NCI-H82 treated with DMSO at 0.1 percent for 48 hours (cell line): Measurements from ENCODE around the gene CRHR2.
"Not testable (repeated sequence)": the region's sequence is repeated elsewhere in the genome, so short reads cannot be mapped to it uniquely, and the experiment has no call there.

Experiments
- DNase-seq: peaks from one replicate; lab custom pipeline; 2025; ENCODE audit not compliant: unreplicated experiment; lab: John Stamatoyannopoulos, UW

CRHR2 gene

GRCh38 chr7:30656006-30656957 is 26.0 kb downstream of the CRHR2 start:
- peak; percentile 79 for DNase-seq

- no peak for DNase-seq
Measured at GRCh38 chr7:30655096-30655970, 26.9 kb downstream of the CRHR2 start.

DNA sequence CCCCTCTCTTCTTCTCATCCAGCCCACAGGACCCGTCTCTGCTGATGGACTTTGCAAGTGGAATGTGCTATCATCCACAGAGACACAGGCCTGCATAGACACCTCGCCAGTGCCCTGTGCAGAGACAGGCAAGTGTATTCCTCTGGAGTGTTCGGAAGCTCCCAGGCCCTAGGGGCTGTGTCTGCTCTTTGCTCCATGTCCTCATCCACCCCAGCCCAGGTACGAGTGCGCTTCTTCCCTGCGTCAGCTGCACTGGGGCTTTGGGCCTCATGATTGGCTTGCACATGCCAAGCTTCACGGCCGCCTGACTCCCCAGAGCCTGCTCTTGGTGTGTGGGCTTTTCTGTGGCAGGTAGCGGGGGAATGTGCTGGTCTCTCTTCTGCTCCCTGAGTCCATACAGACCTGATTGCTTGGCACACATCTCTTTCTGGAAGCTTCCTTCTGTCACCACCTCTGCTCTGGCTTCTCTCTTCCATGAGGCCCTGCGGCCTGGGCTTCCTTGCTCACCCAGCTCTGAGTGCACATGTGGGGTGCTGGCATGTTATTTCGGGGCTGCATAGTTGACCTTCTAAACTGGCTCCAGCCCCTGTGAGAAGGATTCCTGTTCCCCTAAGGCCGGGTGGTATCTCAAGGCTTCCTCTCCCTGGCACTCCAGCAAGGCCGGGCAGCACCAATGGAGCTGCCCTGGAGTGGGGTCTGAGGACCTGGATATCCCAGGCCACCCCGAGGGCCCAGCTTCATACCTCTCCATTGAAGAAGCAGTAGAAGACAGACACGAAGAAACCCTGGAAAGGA is 27.8 kb downstream of the CRHR2 start:
- no peak for DNase-seq

- DNase-seq = no peak
Measured at GRCh38 chr7:30652698-30653641, 29.3 kb downstream of the CRHR2 start.

DNA sequence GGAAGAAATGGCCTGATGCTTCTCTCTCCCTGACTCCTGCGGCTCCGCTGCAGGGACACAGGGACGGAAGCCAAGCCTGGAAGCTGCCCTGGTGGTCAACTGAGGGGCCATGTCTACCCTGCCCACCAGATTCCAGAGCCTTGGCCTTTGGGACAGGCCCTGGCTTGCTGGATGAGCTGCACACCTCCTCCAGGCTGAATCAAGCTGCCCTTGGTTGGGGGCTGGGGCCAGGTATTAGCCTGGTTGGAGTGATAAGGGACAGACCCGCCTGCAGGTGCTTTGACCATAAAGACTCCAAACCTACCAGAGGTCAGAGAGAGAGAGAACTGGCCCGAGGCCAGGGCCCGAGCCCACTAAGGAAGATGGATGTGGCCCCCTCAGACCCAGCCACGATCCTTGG is 30.1 kb downstream of the CRHR2 start:
- DNase-seq = no peak

GRCh38 chr7:30650421-30650808 is 31.8 kb downstream of the CRHR2 start:
- DNase-seq = peak; percentile 61

DNA sequence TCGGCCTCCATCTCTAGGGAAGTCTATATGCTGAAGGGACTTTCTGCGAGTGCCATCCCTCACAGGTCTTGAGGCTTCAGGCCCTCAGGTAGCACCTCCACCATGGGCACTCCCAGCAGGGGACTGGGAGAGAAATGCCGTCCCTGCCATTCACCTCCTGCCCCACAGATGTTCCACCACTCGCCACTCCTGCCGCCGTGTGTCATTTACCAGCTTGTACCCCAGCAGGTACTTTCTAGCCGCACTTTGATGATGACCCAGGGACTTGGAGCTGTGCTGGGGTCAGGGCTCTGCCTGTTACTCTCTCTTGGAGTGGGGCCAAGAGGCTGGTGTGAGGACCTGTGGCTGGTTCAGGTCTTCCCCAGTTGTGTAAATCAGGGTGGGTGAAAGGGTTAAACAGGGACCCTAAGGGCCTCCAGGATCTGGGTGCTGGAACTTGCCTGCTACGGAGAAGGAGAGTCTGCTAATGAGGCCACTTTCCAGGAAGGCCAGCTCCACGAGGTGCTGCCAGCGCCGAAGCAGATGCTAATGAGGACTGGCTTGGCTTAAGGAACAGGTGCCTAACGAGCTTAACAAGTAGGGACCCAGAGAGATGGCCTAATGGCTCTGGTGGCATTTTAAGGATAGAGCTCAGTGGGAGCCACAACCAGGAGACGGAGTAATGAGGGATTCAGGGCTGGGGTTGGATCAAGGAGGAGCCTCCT is 32.4 kb downstream of the CRHR2 start:
- DNase-seq = peak; percentile 91

DNA sequence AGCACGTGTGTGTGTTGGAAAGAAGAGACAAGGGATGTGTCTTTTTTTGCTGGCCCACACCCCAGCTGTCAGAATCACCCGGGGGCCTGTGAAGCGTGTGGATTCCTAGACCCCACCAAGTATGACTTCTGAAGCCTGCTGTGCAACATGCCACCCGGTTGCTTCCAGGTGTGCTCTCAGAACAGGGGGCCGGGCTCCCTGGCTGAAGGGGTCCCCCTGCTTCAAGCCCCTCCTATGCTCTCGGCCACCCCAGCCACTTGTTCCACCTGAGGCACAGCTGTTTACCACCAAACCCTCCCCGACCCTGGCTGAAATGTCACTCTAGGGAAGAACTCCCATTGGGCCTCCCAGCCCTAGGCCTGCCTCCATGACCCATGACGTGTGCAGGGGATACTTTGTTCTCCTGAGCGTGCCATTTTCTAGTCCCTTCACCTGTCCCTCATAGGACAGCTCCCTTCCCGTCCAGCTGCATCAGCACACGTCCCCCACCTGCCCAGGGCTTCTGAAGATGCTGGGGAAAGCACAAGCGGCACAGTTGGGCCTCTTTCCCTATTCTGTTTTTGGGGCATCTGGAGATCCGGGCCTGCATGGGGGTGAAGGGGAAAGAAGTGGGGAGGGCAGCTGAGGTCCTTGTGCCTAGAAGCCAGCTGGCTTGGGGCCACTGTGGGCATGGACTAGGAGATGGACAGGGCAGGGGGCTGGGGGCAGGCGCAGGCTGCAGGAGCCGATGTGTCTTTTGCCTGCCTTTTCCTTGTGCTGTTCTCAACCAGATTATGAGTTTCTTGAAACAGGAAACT is 33.3 kb downstream of the CRHR2 start:
- no peak for DNase-seq

DNA sequence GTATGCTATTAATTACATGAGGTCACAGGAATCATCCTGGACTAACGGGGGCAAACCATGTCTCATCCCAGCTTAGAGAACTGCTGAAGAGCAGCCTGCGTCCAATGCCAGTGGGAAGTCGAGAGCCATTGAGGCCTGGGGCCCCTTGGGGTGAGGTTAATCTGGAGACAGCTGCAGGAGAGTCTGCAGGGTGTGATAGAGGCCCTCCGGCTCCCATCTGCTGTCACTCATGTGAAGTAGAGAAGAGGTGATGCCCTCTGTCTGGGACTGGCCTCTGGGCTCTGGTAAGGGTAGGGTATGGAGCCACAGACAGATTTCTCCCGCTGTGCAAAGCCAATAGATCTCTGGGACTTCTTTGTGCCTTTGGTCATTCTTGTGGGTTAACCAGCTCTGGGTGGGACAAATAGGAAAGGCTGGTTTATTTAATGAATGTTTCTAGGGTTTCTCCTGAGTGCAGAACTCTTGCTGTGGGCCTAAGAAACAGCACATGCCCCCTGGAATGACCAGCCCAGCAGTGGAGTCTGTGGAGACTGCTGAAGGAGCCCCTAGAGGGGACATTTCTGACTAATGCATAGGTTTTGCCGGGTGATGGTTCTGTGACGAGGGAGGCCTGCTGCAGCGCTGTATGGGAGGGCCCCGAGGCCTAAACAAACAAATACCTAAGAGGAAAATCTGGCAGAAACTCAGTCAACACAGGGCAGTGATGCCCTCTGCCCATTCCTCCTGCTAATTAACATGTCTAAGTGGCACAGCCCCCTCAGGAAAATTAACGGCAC is 34.5 kb downstream of the CRHR2 start:
- DNase-seq = peak; percentile 31

DNA sequence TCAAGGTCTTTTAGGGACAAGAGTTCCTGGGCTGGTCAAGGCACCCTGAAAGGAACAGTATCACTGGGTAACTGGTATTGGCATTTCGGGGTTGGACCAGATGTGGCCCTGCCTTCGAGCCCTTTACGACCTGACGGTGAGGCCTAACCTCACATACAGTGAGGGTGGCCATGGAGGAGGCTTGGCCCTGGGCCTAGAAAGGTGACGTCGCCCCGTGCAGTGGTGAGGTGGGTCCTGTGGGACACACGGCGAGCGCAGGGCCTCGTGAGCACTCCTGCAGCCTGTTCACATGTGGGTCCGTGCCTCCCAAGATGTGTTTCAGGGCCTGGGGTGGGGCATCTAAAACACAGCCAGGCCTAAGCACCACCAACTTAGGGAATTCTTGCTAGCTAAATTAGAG is 36.1 kb downstream of the CRHR2 start:
- DNase-seq = no peak

- DNase-seq = no peak
Measured at GRCh38 chr7:30645661-30646060, 36.6 kb downstream of the CRHR2 start.

DNA sequence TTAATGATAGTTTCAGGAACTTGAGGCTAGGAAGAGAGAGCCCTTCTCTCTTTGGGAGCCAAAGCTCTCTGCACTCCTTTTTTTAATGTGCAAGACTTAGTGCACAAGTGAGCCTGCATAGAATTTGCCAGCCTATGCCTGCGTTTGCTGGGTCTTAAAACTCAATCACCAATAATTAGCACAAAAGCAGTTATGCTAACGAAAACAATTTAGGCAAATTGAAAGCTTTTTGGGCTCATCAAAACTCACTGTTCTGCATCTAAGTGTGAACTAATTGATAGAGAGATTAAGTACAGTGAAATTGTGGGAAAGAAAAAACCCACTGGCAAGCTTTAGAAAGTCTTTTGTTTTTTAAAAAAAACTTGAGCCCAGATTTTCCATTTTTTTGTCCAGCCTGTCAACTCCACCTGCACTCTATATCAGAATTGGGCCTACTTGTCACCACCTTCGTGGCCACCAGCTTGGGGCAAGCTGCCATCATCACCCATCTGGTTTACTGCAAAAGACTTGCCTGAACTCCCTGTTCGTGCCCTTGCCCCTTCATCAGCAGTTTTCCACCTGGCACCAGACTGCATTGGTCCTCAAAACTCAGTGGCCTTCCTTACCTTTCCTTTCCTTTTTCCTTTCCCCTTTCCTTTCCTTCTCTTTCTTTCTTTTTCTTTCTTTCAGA is 37.8 kb downstream of the CRHR2 start:
- DNase-seq = no peak

DNA sequence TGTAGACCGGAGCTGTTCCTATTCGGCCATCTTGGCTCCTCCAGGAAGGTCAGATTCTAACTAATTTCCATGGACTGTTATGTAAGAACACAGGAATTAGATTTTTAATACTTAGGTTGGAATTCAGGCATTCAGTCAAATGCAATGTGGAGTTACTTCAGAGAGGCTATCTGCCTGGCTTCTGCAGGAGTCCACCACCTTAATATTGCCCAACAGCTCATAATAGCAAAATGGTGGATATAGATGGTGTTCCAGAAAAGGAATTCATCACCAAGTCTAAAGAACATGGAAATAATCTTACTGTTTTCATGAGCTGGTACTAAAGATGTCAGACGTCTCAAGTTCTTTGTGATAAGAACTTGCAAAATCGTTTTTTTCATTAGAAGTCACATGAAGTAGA is 39.5 kb downstream of the CRHR2 start:
- DNase-seq = no peak

DNA sequence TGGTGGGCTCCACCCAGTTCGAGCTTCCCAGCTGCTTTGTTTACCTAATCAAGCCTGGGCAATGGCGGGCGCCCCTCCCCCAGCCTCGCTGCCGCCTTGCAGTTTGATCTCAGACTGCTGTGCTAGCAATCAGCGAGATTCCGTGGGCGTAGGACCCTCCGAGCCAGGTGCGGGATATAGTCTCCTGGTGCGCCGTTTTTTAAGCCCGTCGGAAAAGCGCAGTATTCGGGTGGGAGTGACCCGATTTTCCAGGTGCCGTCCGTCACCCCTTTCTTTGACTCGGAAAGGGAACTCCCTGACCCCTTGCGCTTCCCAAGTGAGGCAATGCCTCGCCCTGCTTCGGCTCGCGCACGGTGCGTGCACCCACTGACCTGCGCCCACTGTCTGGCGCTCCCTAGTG is 39.9 kb downstream of the CRHR2 start:
- DNase-seq = not testable (repeated sequence)

- DNase-seq = no peak
Measured at GRCh38 chr7:30635798-30636197, 46.5 kb downstream of the CRHR2 start.

GRCh38 chr7:30634634-30635201 is 47.5 kb downstream of the CRHR2 start:
- no peak for DNase-seq

GRCh38 chr7:30634193-30634626 is 48.0 kb downstream of the CRHR2 start:
- no peak for DNase-seq
